Measurements from ENCODE around the gene ELMO2. TPM values are rescaled to one million over a fixed set of nuclear protein-coding genes. Genes with fewer than 3 reads are reported as not detected.

The ELMO2 gene
- total RNA-seq, 1 donor from 2014 or later: 57.0 TPM

DNA sequence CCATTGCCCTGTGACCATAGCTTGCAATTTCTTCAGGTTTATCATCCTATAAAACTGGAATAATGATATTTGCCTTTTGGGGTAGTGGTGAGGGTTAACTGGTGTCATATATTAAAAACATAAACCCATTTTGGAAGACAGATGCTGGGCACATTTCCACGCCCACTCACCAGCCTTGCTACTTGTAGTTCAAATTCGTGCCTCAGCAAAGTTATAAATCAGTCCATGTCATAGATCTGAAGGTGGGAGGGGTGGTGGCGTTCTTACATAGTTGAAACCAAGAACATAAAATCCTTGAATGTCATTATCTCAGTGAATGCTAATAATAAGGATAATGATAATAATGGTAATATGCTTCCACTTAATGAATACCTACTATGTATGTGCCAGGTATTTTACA, 9.4 kb upstream of the ELMO2 start:
- H3K27ac ChIP-seq: no peak overlapping the region
- no peaks in the 10 kb centered on the region for H3K36me3 ChIP-seq
- H3K9me3 ChIP-seq: no peaks in the 10 kb centered on the region
- H3K4me3 ChIP-seq: no peak overlapping the region
- intact Hi-C loops (cut with DNase I): no loop called here
- ATAC-seq (no peak), DNase-seq (no peak)
- no peaks in the 10 kb centered on the region for H3K27me3 ChIP-seq
- TF ChIP-seq, protein P1, sequence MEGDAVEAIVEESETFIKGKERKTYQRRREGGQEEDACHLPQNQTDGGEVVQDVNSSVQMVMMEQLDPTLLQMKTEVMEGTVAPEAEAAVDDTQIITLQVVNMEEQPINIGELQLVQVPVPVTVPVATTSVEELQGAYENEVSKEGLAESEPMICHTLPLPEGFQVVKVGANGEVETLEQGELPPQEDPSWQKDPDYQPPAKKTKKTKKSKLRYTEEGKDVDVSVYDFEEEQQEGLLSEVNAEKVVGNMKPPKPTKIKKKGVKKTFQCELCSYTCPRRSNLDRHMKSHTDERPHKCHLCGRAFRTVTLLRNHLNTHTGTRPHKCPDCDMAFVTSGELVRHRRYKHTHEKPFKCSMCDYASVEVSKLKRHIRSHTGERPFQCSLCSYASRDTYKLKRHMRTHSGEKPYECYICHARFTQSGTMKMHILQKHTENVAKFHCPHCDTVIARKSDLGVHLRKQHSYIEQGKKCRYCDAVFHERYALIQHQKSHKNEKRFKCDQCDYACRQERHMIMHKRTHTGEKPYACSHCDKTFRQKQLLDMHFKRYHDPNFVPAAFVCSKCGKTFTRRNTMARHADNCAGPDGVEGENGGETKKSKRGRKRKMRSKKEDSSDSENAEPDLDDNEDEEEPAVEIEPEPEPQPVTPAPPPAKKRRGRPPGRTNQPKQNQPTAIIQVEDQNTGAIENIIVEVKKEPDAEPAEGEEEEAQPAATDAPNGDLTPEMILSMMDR (IDR thresholded peaks at IDR 0.05): no peak
- H3K4me1 ChIP-seq: no peaks in the 10 kb centered on the region

- no peaks in the 10 kb centered on the region for H3K9me3 ChIP-seq
- H3K36me3 ChIP-seq: no peaks in the 10 kb centered on the region
- no peaks in the 10 kb centered on the region for H3K4me1 ChIP-seq
- no peaks in the 10 kb centered on the region for H3K27me3 ChIP-seq
- H3K4me3 ChIP-seq: no peak overlapping the region
- intact Hi-C loops (cut with DNase I): no loop called here
- ATAC-seq (no peak), DNase-seq (no peak)
- TF ChIP-seq, protein P1 (IDR thresholded peaks at IDR 0.05): no peak
- H3K27ac ChIP-seq: no peak overlapping the region
Measured at GRCh38 chr20:46414608-46415007, 8.2 kb upstream of the ELMO2 start.

- no peak overlapping the region for H3K4me3 ChIP-seq
- H3K4me1 ChIP-seq: no peaks in the 10 kb centered on the region
- H3K27me3 ChIP-seq: no peaks in the 10 kb centered on the region
- DNase-seq: no peak
- intact Hi-C loops (cut with DNase I): no loop called here
- H3K27ac ChIP-seq: no peak overlapping the region
- TF ChIP-seq, protein P1 (IDR thresholded peaks at IDR 0.05): no peak
- H3K9me3 ChIP-seq: no peaks in the 10 kb centered on the region
- H3K36me3 ChIP-seq: no peaks in the 10 kb centered on the region
- ATAC-seq: no peak
Measured at GRCh38 chr20:46411637-46412036, 5.2 kb upstream of the ELMO2 start.

DNA sequence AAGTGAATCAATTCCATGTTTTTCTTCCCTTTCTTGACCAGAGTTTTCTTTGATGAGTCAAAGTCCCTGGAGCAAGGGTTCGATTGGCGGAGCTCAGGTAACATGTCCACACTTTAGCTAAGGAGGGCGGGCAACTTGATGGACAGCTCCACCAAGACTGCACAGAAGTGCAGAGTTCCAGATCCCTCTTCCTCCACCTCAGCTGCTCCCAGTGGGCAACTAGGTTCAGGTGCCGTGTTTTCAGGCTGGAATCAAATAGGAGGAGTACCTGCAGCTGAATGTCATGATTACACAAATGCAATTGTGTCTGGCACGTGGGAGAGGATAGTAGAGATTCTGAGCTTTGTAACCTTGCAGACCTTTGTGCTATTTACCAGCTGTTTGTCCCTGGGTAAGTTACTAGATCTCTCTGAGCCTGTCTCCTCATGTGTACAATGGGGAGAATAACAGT, 1.9 kb upstream of the ELMO2 start:
- no peaks in the 10 kb centered on the region for H3K36me3 ChIP-seq
- H3K27me3 ChIP-seq: no peaks in the 10 kb centered on the region
- H3K9me3 ChIP-seq: no peaks in the 10 kb centered on the region
- DNase-seq (no peak), ATAC-seq (no peak)
- TF ChIP-seq, protein P1 (IDR thresholded peaks at IDR 0.05): no peak
- intact Hi-C loops (cut with DNase I): no loop called here
- H3K4me3 ChIP-seq: no peak overlapping the region
- H3K4me1 ChIP-seq: peaks cover 23% of the 10 kb centered on the region
- no peak overlapping the region for H3K27ac ChIP-seq

DNA sequence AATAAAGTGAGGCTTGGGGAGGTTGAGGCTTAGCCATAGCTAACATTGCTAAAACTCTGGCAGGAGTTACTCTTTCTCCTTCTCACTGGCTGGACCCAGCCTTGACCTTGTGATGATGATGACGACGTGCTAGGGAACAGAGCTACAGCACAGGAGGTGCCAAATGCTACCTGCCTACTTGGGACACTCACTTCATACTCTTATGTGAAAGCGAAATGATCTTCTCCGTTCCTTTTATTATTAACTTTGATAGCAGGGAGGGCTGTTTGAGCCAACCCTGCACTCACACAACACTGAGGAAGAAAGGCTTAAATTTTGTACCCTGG, 1.2 kb upstream of the ELMO2 start:
- Histone ChIP-seq H3K9me3 (no peaks in the 10 kb centered on the region), H3K4me1 (peaks cover 30% of the 10 kb centered on the region), H3K36me3 (no peaks in the 10 kb centered on the region), H3K4me3 (no peak overlapping the region), H3K27ac (no peak overlapping the region), H3K27me3 (no peaks in the 10 kb centered on the region)
- intact Hi-C loops (cut with DNase I): no loop called here
- TF ChIP-seq, protein P1 (IDR thresholded peaks at IDR 0.05): no peak
- ATAC-seq (no peak), DNase-seq (no peak)

GRCh38 chr20:46406986-46407670, 713 bp upstream of the ELMO2 start:
- Histone ChIP-seq H3K27me3 (no peaks in the 10 kb centered on the region), H3K4me3 (peak overlapping the region; percentile 95), H3K27ac (peak overlapping the region; percentile 93), H3K4me1 (peaks cover 35% of the 10 kb centered on the region), H3K36me3 (no peaks in the 10 kb centered on the region), H3K9me3 (no peaks in the 10 kb centered on the region)
- intact Hi-C loops (cut with DNase I): no loop called here
- DNase-seq (peak; percentile 89), ATAC-seq (peak; percentile 58)
- TF ChIP-seq, protein P1 (IDR thresholded peaks at IDR 0.05): no peak
